SKM-1 treated with dmso at 0.1 percent for 144 hours (cell line): ENCODE data around the gene EPS15.
"Not testable (repeated sequence)": the region's sequence is repeated elsewhere in the genome, so short reads cannot be mapped to it uniquely, and the experiment has no call there.

ENCODE experiments used
- DNase-seq: peaks from one replicate; lab custom pipeline; 2025; ENCODE audit not compliant: unreplicated experiment; lab: John Stamatoyannopoulos, UW

Gene EPS15

GRCh38 chr1:51433972-51434510, 85.0 kb downstream of the EPS15 start:
- no peak for DNase-seq

GRCh38 chr1:51433269-51433971, 85.6 kb downstream of the EPS15 start:
- DNase-seq, result no peak

- DNase-seq, result no peak
These were observed 86.9 kb downstream of the EPS15 start for GRCh38 chr1:51432146-51432545.

- DNase-seq, result no peak
These were observed 91.6 kb downstream of the EPS15 start for GRCh38 chr1:51427438-51427837.

GRCh38 chr1:51425955-51426354, 93.1 kb downstream of the EPS15 start:
- no peak for DNase-seq

GRCh38 chr1:51425273-51425672, 93.8 kb downstream of the EPS15 start:
- DNase-seq, result no peak

- DNase-seq, result no peak
These were observed 95.8 kb downstream of the EPS15 start for GRCh38 chr1:51423073-51423821.

- DNase-seq, result no peak
These were observed 96.5 kb downstream of the EPS15 start for GRCh38 chr1:51422367-51423072.

GRCh38 chr1:51421964-51422363, 97.1 kb downstream of the EPS15 start:
- DNase-seq, result peak; percentile 58

GRCh38 chr1:51420867-51421627, 98.0 kb downstream of the EPS15 start:
- DNase-seq, result no peak

- DNase-seq, result no peak
These were observed 100.6 kb downstream of the EPS15 start for GRCh38 chr1:51418384-51418959.

- DNase-seq, result no peak
These were observed 101.3 kb downstream of the EPS15 start for GRCh38 chr1:51417496-51418383.

- DNase-seq, result no peak
These were observed 102.2 kb downstream of the EPS15 start for GRCh38 chr1:51416910-51417309.

GRCh38 chr1:51415963-51416362, 103.1 kb downstream of the EPS15 start:
- DNase-seq, result no peak

- no peak for DNase-seq
These were observed 104.3 kb downstream of the EPS15 start for GRCh38 chr1:51414811-51415210.

- not testable (repeated sequence) for DNase-seq
These were observed 107.2 kb downstream of the EPS15 start for GRCh38 chr1:51411820-51412219.

- no peak for DNase-seq
These were observed 108.3 kb downstream of the EPS15 start for GRCh38 chr1:51410568-51411460.

- DNase-seq, result not testable (repeated sequence)
These were observed 109.1 kb downstream of the EPS15 start for GRCh38 chr1:51409755-51410541.
